Neural cell (in vitro differentiated cells): ENCODE data around the gene NT5C3A.
"Not testable (repeated sequence)": the region's sequence is repeated elsewhere in the genome, so short reads cannot be mapped to it uniquely, and the experiment has no call there.

Experiments used
- CTCF ChIP-seq: fragments of 450-650 bp; IDR thresholded peaks from 2 replicates; pipeline ENCODE4 v1.5.1; 2014; ENCODE audit warnings: antibody characterized with exemption, mild to moderate bottlenecking, moderate library complexity; ENCODE audit not compliant: poor library complexity, severe bottlenecking
- MXI1 ChIP-seq: fragments of 450-650 bp; conservative IDR thresholded peaks from 2 replicates; pipeline ENCODE4 v1.6.1; 2014; ENCODE audit warnings: antibody characterized with exemption, mild to moderate bottlenecking; ENCODE audit not compliant: poor library complexity, severe bottlenecking
- POLR2AphosphoS5 ChIP-seq: IDR thresholded peaks from 2 replicates; pipeline ENCODE4 v1.6.1; 2012
- TAF1 ChIP-seq: IDR thresholded peaks from 2 replicates; pipeline ENCODE4 v1.6.1; 2012; ENCODE audit warnings: low read depth

- TF ChIP-seq POLR2AphosphoS5, TAF1, CTCF, MXI1: not testable (repeated sequence)
Observed at GRCh38 chr7:32967268-32967582, 95.4 kb downstream of the NT5C3A start.
